Spinal cord (tissue), 10 donors: ENCODE measurements around the gene NIPAL4. TPM values are rescaled to one million over a fixed set of nuclear protein-coding genes. Genes with fewer than 3 reads are reported as not detected.
"Not testable (repeated sequence)": the region's sequence is repeated elsewhere in the genome, so short reads cannot be mapped to it uniquely, and the experiment has no call there.

ENCODE experiments used
- DNase-seq, 6 donors: peaks; one replicate each; pipeline versions ENCODE4 v3.0.0 to v3.0.0-alpha.2; 2013 to 2015; ENCODE audit warnings: low spot score in 6 of 6, low read depth in 4 of 6
- H3K27ac ChIP-seq: one replicate; pipeline ENCODE4 v1.5.1; 2013; ENCODE audit warnings: low read depth, low read length, control low read depth
- H3K27me3 ChIP-seq: one replicate; pipeline ENCODE4 v1.6.1; 2013; ENCODE audit warnings: low read length; ENCODE audit not compliant: control insufficient read depth, insufficient read depth
- H3K36me3 ChIP-seq: one replicate; pipeline ENCODE4 v1.6.1; 2013; ENCODE audit warnings: low read length; ENCODE audit not compliant: control insufficient read depth, insufficient read depth
- H3K4me1 ChIP-seq: one replicate; pipeline ENCODE4 v1.6.1; 2013; ENCODE audit warnings: low read length; ENCODE audit not compliant: control insufficient read depth, insufficient read depth
- H3K4me3 ChIP-seq: one replicate; pipeline ENCODE4 v1.5.1; 2013; ENCODE audit warnings: low read depth, low read length, control low read depth
- H3K9me3 ChIP-seq: one replicate; pipeline ENCODE4 v1.6.1; 2013; ENCODE audit warnings: low read length; ENCODE audit not compliant: control insufficient read depth, insufficient read depth
- WGBS: methylation state at CpG from one replicate; pipeline ENCODE4 v1.1.5; 2013; ENCODE audit warnings: missing lambda C conversion rate; ENCODE audit not compliant: insufficient coverage; 5-methylcytosine and 5-hydroxymethylcytosine counted together
- polyA plus RNA-seq, 2 donors: library from polyadenylated mRNA; unstranded; fragments of 120-200 nt; gene quantifications; one replicate each; pipeline ENCODE4 v1.2.1, GENCODE V29; 2013; ENCODE audit not compliant: insufficient read length in 2 of 2
- total RNA-seq, 2 donors: library from RNA; depleted of rRNA in 1 of 2; stranded (reverse); fragments of 120-200 nt in 1 of 2; fragments of >200 nt in 1 of 2; gene quantifications; one replicate each; pipeline versions ENCODE4 v1.2.3 to v1.2.4, GENCODE V29; 2013 to 2014
- donor health status: healthy.

NIPAL4 gene
- total and polyA plus RNA-seq, 4 donors = 1.1 to 4.8 (median 2.6) TPM

DNA sequence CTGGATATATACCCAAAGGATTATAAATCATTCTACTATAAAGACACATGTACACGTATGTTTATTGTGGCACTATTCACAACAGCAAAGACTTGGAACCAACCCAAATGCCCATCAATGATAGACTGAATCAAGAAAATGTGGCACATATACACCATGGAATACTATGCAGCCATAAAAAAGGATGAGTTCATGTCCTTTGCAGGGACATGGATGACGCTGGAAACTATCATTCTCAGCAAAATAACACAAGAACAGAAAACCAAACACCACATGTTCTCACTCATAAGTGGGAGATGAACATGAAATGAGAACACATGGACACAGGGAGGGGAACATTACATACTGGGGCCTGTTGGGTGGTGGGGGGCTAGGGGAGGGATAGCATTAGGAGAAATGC is 22.7 kb downstream of the NIPAL4 start:
- no CpG with 5 or more reads among the region's 2 CpGs for WGBS
- H3K27ac ChIP-seq, H3K4me1 ChIP-seq, H3K4me3 ChIP-seq, H3K9me3 ChIP-seq, DNase-seq, H3K27me3 ChIP-seq: not testable (repeated sequence)
- peaks cover 34% of the 10 kb centered on the region for H3K36me3 ChIP-seq

DNA sequence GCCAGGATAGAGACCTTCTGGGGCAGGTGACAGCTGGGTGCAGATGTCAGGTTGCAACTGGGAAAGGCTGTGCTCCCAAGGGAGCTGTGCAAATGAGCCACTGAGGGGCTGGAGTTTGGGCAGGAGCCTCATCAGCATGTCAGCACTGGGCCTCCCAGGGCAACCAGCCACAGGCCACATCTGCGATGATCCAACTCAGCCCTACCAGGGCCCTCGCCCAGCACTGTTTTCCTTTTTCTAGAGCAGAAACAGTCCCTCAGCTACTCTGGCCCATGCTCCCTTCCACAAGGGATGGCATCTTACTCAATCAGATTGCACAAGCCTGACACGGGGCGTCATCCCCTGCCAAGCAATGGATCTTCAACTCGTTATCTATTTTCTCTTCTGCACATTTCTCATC is 24.8 kb downstream of the NIPAL4 start:
- 84% methylated on average over 5 of the region's 5 CpGs for WGBS
- Histone ChIP-seq H3K27me3 (no peaks in the 10 kb centered on the region), H3K4me3 (no peak overlapping the region), H3K36me3 (peaks cover 48% of the 10 kb centered on the region), H3K9me3 (no peaks in the 10 kb centered on the region), H3K4me1 (no peaks in the 10 kb centered on the region), H3K27ac (no peak overlapping the region)
- DNase-seq = no peak

DNA sequence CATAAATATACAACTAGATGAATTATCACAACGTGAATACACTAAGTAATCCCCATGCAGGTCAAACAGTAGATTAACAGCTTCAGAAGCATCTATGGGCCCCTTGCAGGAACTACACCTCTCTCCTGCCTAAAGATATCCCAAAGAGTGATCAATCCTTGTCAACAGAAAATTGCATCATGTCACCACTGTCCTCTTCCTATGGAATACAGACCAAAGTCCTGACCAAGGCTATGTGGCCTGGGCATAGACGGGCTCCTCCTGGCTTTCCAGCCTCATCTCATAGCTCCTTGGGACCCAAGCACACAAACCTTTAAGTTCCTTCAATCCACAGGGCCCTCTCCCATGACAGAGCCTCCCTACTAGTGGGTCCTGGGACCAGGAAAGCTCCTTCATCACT is 25.3 kb downstream of the NIPAL4 start:
- Histone ChIP-seq H3K27ac (no peak overlapping the region), H3K4me1 (no peaks in the 10 kb centered on the region), H3K4me3 (no peak overlapping the region), H3K9me3 (no peaks in the 10 kb centered on the region), H3K36me3 (peaks cover 44% of the 10 kb centered on the region), H3K27me3 (no peaks in the 10 kb centered on the region)
- 90% methylated on average over 2 of the region's 2 CpGs for WGBS
- DNase-seq = no peak

DNA sequence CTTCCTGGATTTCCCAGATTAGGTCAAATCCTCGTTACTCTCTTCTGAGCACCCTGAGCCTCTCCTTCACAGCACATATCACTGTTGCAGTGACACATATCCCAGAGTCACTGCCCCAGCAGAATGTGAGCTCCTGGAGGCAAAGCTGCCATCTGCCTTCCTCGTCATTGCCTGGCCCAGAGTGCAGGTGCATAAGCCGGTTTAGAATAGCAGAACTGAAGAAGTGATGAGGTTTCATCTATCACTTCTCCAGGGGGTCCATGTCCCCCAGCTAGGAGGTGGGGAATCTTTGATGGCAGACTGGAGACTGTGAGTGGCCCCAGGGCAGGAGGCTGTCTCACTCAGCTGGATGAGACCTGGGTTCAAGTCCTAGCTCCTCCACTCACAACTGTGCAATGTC is 25.8 kb downstream of the NIPAL4 start:
- H3K27ac ChIP-seq = no peak overlapping the region
- no peaks in the 10 kb centered on the region for H3K27me3 ChIP-seq
- no peak for DNase-seq
- no peaks in the 10 kb centered on the region for H3K9me3 ChIP-seq
- WGBS = 92% methylated on average over 1 of the region's 3 CpGs
- no peaks in the 10 kb centered on the region for H3K4me1 ChIP-seq
- no peak overlapping the region for H3K4me3 ChIP-seq
- peaks cover 39% of the 10 kb centered on the region for H3K36me3 ChIP-seq

DNA sequence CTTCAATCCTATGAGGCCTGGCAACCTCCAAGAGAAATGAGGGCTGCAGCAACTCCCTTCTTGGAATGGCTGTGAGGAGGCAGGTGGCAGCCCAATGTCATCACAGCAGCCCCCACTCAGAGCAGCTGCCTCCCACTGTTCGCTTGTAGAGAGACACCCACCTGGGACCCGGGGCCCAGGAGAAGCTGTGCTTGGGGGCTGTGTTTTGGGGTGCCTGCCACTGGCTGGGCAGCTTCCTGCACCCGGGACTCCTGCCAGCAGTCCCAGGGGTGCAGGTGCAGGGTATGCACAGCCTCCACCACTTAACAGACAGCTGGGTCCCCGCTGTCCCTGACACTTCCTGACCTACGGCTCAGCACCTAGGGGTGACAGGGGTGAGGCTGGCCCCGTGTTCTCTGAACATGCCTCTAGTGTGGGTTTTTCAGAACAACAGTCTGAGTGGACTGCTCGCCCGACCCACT is 26.2 kb downstream of the NIPAL4 start:
- DNase-seq = no peak
- Histone ChIP-seq H3K9me3 (no peaks in the 10 kb centered on the region), H3K4me1 (no peaks in the 10 kb centered on the region), H3K27me3 (no peaks in the 10 kb centered on the region), H3K4me3 (no peak overlapping the region), H3K27ac (no peak overlapping the region), H3K36me3 (peaks cover 38% of the 10 kb centered on the region)
- 91% methylated on average over 5 of the region's 8 CpGs for WGBS

GRCh38 chr5:157486861-157487260 is 26.8 kb downstream of the NIPAL4 start:
- Histone ChIP-seq H3K4me3 (no peak overlapping the region), H3K27me3 (no peaks in the 10 kb centered on the region), H3K9me3 (no peaks in the 10 kb centered on the region), H3K36me3 (peaks cover 38% of the 10 kb centered on the region), H3K4me1 (no peaks in the 10 kb centered on the region), H3K27ac (no peak overlapping the region)
- DNase-seq = no peak
- 83% methylated on average over 3 of the region's 3 CpGs for WGBS

DNA sequence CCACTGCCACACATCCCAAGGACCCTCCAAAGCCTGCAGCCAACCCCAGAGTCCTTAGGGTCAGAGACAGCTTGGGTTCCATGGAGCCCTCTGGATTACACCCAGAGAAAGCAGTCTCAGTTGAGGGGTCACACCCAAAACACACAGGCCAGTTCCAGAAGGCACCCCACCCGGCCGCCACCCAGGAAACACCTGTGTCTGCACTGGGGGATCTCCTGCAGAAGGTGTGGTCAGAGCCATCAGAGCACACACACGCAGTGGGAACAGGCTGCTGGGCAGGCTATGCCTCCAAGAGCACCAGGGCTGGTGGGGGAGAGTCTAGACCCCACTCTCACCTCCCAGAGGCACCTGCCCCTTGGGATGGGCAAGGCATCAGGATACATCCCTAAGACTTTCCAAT is 27.3 kb downstream of the NIPAL4 start:
- Histone ChIP-seq H3K36me3 (peaks cover 38% of the 10 kb centered on the region), H3K4me3 (no peak overlapping the region), H3K4me1 (no peaks in the 10 kb centered on the region), H3K9me3 (no peaks in the 10 kb centered on the region), H3K27ac (no peak overlapping the region), H3K27me3 (no peaks in the 10 kb centered on the region)
- DNase-seq = no peak
- WGBS = 90% methylated on average over 3 of the region's 3 CpGs

GRCh38 chr5:157491471-157491995 is 31.5 kb downstream of the NIPAL4 start:
- 85% methylated on average over 9 of the region's 11 CpGs for WGBS
- no peak overlapping the region for H3K27ac ChIP-seq
- H3K36me3 ChIP-seq = peaks cover 36% of the 10 kb centered on the region
- no peaks in the 10 kb centered on the region for H3K9me3 ChIP-seq
- no peaks in the 10 kb centered on the region for H3K27me3 ChIP-seq
- no peak overlapping the region for H3K4me3 ChIP-seq
- H3K4me1 ChIP-seq = no peaks in the 10 kb centered on the region
- DNase-seq = no peak

DNA sequence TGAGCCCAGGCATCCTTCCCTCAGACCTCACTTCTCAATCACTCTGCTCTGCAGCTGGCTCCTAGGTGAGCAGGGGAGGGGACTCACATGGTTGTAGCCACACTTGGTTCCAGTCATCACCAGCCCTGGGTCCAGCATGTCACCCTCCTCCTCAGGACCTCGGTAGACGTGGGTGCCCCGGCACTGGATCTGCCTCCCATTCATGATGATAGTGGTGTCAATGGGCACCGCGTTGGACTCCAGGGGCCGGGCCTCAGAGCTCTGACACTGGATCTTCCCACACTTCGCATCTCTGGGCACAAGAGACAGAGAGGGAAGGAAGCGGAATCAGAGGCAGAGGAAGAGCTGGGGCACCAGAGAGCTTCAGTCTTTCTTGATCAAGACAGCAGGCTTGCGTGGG is 32.9 kb downstream of the NIPAL4 start:
- 95% methylated on average over 7 of the region's 9 CpGs for WGBS
- H3K27me3 ChIP-seq = no peaks in the 10 kb centered on the region
- peaks cover 36% of the 10 kb centered on the region for H3K36me3 ChIP-seq

DNA sequence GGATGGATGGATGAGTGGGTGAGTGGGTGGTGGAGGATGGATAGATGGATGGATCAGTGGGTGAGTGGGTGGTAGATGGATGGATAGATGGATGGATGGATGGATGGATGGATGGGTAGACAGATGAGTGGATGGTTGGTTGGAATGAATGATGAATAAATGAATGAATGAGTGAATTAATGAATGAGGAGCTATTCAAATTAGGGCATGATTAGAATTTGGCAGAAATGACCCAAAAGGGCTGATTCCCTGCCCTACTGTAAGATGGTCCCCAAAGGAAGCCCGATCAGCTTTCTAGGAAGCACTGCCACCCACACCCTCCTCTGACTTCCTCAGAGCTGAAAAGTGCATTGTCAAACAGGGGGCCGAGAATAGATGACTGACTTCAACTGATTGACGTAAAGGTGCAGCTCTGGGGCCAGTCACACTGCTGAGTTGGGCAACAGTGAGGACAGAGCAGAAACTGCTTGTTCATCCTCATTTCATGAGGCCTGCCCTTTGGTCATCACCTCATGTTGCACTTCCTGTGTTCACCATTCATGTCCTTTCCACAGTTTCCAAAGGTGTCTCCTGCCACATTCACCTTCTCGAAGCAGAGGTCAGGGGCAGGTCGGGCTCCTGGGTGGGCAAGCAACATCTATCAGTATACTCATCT is 34.3 kb downstream of the NIPAL4 start:
- Histone ChIP-seq H3K4me1 (peaks cover 5% of the 10 kb centered on the region), H3K4me3 (no peak overlapping the region), H3K27ac (no peak overlapping the region), H3K36me3 (peaks cover 26% of the 10 kb centered on the region), H3K9me3 (no peaks in the 10 kb centered on the region), H3K27me3 (no peaks in the 10 kb centered on the region)
- no peak for DNase-seq
- WGBS = 98% methylated on average over 3 of the region's 5 CpGs

More for the DNA sequence above, 32.9 kb downstream of the NIPAL4 start:
- Histone ChIP-seq H3K4me1 (peaks cover under 1% of the 10 kb centered on the region), H3K4me3 (no peak overlapping the region), H3K27ac (no peak overlapping the region), H3K9me3 (no peaks in the 10 kb centered on the region)
- DNase-seq = no peak
